Spleen (tissue), 11 donors: ENCODE measurements around the gene FAAP20. TPM values are rescaled to one million over a fixed set of nuclear protein-coding genes. Genes with fewer than 3 reads are reported as not detected.
A peak's percentile ranks its signal among the peaks of the same experiment; 100 is the strongest.

Experiments
- DNase-seq: peaks from one replicate; pipeline ENCODE4 v3.0.0-alpha.2; 2020
- H3K27ac ChIP-seq, 8 donors: fragments of 200-600 bp; sonication (generic) in 7 of 8; 1 replicate in 4 of 8; 2 replicates in 4 of 8; pipeline versions ENCODE4 v1.5.0 to v1.8.0; 2016 to 2021; ENCODE audit warnings: inconsistent platforms in 4 of 8, mild to moderate bottlenecking in 4 of 8, moderate library complexity in 1 of 8
- H3K27me3 ChIP-seq, 7 donors: fragments of 200-600 bp; sonication (generic) in 6 of 7; replicated peaks in 1 of 7; 1 replicate in 4 of 7; 2 replicates in 3 of 7; pipeline versions ENCODE4 v1.5.0 to v1.8.0; 2016 to 2021; ENCODE audit warnings: inconsistent platforms in 3 of 7, mild to moderate bottlenecking in 1 of 7
- H3K36me3 ChIP-seq, 6 donors: fragments of 200-600 bp; sonication (generic) in 5 of 6; 1 replicate in 4 of 6; 2 replicates in 2 of 6; pipeline versions ENCODE4 v1.5.0 to v1.8.0; 2016 to 2021; ENCODE audit warnings: inconsistent platforms in 2 of 6
- H3K4me1 ChIP-seq, 6 donors: fragments of 200-600 bp; sonication (generic) in 5 of 6; 1 replicate in 3 of 6; 2 replicates in 3 of 6; pipeline versions ENCODE4 v1.5.0 to v1.8.0; 2016 to 2021; ENCODE audit warnings: inconsistent platforms in 3 of 6
- H3K4me3 ChIP-seq, 8 donors: fragments of 200-600 bp; sonication (generic) in 7 of 8; 1 replicate in 4 of 8; 2 replicates in 4 of 8; pipeline versions ENCODE4 v1.5.0 to v1.8.0; 2016 to 2021; ENCODE audit warnings: inconsistent platforms in 4 of 8, mild to moderate bottlenecking in 4 of 8, moderate library complexity in 2 of 8
- H3K9me3 ChIP-seq, 8 donors: fragments of 200-600 bp; sonication (generic) in 7 of 8; 1 replicate in 4 of 8; 2 replicates in 4 of 8; pipeline versions ENCODE4 v1.5.0 to v1.8.0; 2016 to 2021; ENCODE audit warnings: inconsistent platforms in 4 of 8
- CTCF ChIP-seq, 11 experiments: fragments of 200-600 bp in 7 of 11; fragments of 450-650 bp in 4 of 11; sonication (generic) in 4 of 11; IDR thresholded peaks in 8 of 11; conservative IDR thresholded peaks in 3 of 11; 1 replicate in 7 of 11; 2 replicates in 4 of 11; pipeline versions ENCODE4 v1.4.0 to v1.8.0; 2016 to 2021; ENCODE audit warnings: antibody characterized with exemption in 11 of 11, inconsistent platforms in 4 of 11, mild to moderate bottlenecking in 1 of 11
- POLR2A ChIP-seq, 3 donors: fragments of 450-650 bp; IDR thresholded peaks; one replicate each; pipeline ENCODE4 v1.5.1; 2017; ENCODE audit warnings: antibody characterized with exemption in 3 of 3, mild to moderate bottlenecking in 1 of 3
- POLR2AphosphoS5 ChIP-seq, 3 donors: sonication (generic); formaldehyde crosslinking; IDR thresholded peaks; one replicate each; pipeline ENCODE4 v1.5.1; 2017; ENCODE audit warnings: antibody characterized with exemption in 3 of 3
- WGBS, 5 donors: extraction: QIAGEN DNeasy Blood & Tissue Kit in 3 of 5; methylation state at CpG; one replicate each; pipeline versions ENCODE4 v1.1.5 to v1.1.7; 2013 to 2018; 5-methylcytosine and 5-hydroxymethylcytosine counted together
- intact Hi-C: fragments of 100-400 bp; cut with DNase I; formaldehyde crosslinking; loops from one replicate; pipeline ENCODE4 v1.15.0; 2023; ENCODE audit warnings: low total_unique reads
- polyA plus RNA-seq, 3 donors: library from polyadenylated mRNA; stranded (reverse); fragments of 200-250 nt; gene quantifications; one replicate each; pipeline ENCODE4 v1.2.1, GENCODE V29; 2013
- total RNA-seq, 7 donors: library from RNA; depleted of rRNA in 3 of 7; stranded (reverse); fragments of >200 nt in 3 of 7; fragmentation: NEBNext Ultra II Directional in 4 of 7; extraction: Animal tissue kit (Norgen Biotek cat#: 25700) in 4 of 7; gene quantifications; one replicate each; pipeline versions ENCODE4 v1.1.0 to v1.2.1, GENCODE V29; 2016 to 2021
- donor health status: healthy with polysubstance abuse.
- donor health status: DM: no; HTN: no; CAD: no; lungs with moderate emphysema.
- donor health status: DM: no; HTN: no; CAD: no.
- donor health status: Bipolar disorder and iron deficiency.
- donor health status: healthy.
- donor health status: DM: no; HTN: no; CAD: no.
- donor health status: DM: yes; HTN: yes; CAD: no.

The FAAP20 gene
- total and polyA plus RNA-seq, 10 donors, result 20.6 to 113 (median 52.0) TPM

GRCh38 chr1:2146836-2147517 is 47.6 kb downstream of the FAAP20 start:
- H3K27me3 ChIP-seq, result no peaks in the 10 kb centered on the region
- no peak for DNase-seq
- intact Hi-C loops, result no loop called here
- peaks cover 0 to 68% (median 28%) of the 10 kb centered on the region in 6 donors for H3K36me3 ChIP-seq
- peaks cover 0 to 85% (median 21%) of the 10 kb centered on the region in 6 donors for H3K4me1 ChIP-seq
- 90 to 95% (median 93%) methylated on average over 11 of the region's 11 CpGs for WGBS, 5 donors
- no peaks in the 10 kb centered on the region for H3K9me3 ChIP-seq
- H3K27ac ChIP-seq, result peak overlapping the region in 4 of 8 donors; percentile 41 to 93 (median 82)
- H3K4me3 ChIP-seq, result peak overlapping the region in 1 of 8 donors; percentile 13
- TF ChIP-seq CTCF (IDR thresholded peaks at IDR 0.05 in 8 of 11, conservative IDR thresholded peaks at IDR 0.05 in 3 of 11) (no peak), POLR2A (IDR thresholded peaks at IDR 0.05) (no peak), POLR2AphosphoS5 (IDR thresholded peaks at IDR 0.05) (no peak)

- no peaks in the 10 kb centered on the region for H3K27me3 ChIP-seq
- DNase-seq, result no peak
- 73 to 82% (median 81%) methylated on average over 18 to 19 of the region's 19 CpGs for WGBS, 5 donors
- intact Hi-C loops, result no loop called here
- TF ChIP-seq POLR2AphosphoS5 (IDR thresholded peaks at IDR 0.05) (peak in 1 of 3 donors; percentile 2), CTCF (IDR thresholded peaks at IDR 0.05 in 8 of 11, conservative IDR thresholded peaks at IDR 0.05 in 3 of 11) (no peak)
- H3K27ac ChIP-seq, result peak overlapping the region in 6 of 8 donors; percentile 41 to 93 (median 70)
- H3K9me3 ChIP-seq, result no peaks in the 10 kb centered on the region
- peaks cover 0 to 60% (median 27%) of the 10 kb centered on the region in 6 donors for H3K36me3 ChIP-seq
- peak overlapping the region in 1 of 8 donors; percentile 13 for H3K4me3 ChIP-seq
- H3K4me1 ChIP-seq, result peaks cover 0 to 77% (median 21%) of the 10 kb centered on the region in 6 donors
These were observed 48.4 kb downstream of the FAAP20 start for GRCh38 chr1:2145946-2146835.

GRCh38 chr1:2144501-2145090 is 50.0 kb downstream of the FAAP20 start:
- DNase-seq, result no peak
- Histone ChIP-seq H3K36me3 (peaks cover 0 to 49% (median 20%) of the 10 kb centered on the region in 6 donors), H3K9me3 (no peaks in the 10 kb centered on the region), H3K4me3 (no peak overlapping the region), H3K27me3 (no peaks in the 10 kb centered on the region), H3K4me1 (peaks cover 0 to 69% (median 23%) of the 10 kb centered on the region in 6 donors), H3K27ac (peak overlapping the region in 3 of 8 donors; percentile 29 to 93 (median 90))
- WGBS, 5 donors, result 92 to 97% (median 93%) methylated on average over 9 to 15 of the region's 15 CpGs
- intact Hi-C loops, result no loop called here
- TF ChIP-seq CTCF (IDR thresholded peaks at IDR 0.05 in 8 of 11, conservative IDR thresholded peaks at IDR 0.05 in 3 of 11), result no peak
- no peak for TF ChIP-seq POLR2AphosphoS5 (IDR thresholded peaks at IDR 0.05)
- no peak for TF ChIP-seq POLR2A (IDR thresholded peaks at IDR 0.05)
